ENCODE data around the gene MED14. TPM values are rescaled to one million over a fixed set of nuclear protein-coding genes. Genes with fewer than 3 reads are reported as not detected.

MED14 gene
- polyA plus RNA-seq, 6 donors from 2014 or later, result 9.2 to 23.6 (median 15.2) TPM

DNA sequence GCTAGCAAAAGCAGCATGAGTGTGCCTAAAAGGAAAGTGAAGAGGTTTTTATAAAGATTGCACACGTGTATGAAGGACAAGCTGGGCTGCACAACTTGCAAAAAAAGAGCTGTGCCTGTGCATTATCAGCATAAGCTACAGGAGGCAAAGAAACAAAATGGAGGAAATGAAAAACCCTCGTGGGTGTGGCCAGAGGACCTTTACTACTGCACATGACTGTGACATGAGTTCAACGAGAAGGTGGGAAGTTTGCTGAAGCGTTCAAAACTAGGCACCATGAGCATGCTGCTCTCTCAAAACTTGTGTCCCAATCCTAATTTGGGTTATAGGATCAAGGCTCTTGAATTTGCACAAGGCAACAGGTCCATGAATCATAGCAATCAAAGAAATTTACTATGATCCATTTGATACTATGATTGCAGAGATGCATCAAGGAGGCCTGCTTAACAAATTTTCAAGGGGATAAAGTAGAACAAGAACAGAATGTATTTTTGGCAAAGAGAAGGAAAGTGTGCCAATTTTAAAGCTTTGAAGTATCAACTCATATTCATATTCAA lies 49.9 kb downstream of the MED14 start:
- ATAC-seq (ENCODE audit: low read depth in 2 of 2), result peak; percentile 84 to 88
- H3K4me1 Mint-ChIP-seq, result peaks cover 20 to 26% (median 22%) of the 10 kb centered on the region in 3 donors
- no peaks in the 10 kb centered on the region for H3K9me3 Mint-ChIP-seq
- DNase-seq, result peak; percentile 12
- peaks cover 17 to 37% of the 10 kb centered on the region in 2 donors for H3K36me3 Mint-ChIP-seq
- peak overlapping the region in 5 of 6 donors; percentile 2 to 85 (median 43) for H3K27ac Mint-ChIP-seq
- H3K27me3 Mint-ChIP-seq, result no peaks in the 10 kb centered on the region
- peak overlapping the region in 5 of 8 donors; percentile 1 to 66 (median 29) for H3K4me3 Mint-ChIP-seq

DNA sequence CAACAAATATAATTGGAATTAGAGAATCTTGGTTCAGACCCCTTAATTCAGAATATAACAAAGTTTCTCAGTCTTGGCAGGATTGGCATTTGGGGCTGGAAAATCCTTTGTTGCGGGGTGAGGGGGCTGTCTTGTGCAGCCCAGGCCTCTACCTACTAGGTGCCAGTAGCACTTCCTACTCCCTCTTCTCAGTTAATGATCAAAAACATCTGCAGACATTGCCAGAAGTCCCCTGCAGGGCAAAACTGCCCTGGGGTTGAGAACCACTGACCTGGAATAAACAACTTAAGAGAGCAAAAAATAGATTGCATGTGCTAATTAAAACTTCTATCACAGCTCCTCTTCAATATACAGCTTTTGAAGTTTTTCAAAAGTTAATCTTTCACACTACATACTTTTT lies 51.2 kb downstream of the MED14 start:
- Mint-ChIP-seq H3K27me3 (no peaks in the 10 kb centered on the region), H3K36me3 (peaks cover 24 to 48% of the 10 kb centered on the region in 2 donors), H3K27ac (peak overlapping the region in 4 of 6 donors; percentile 51 to 88 (median 74)), H3K4me1 (peaks cover 20 to 26% (median 22%) of the 10 kb centered on the region in 3 donors), H3K9me3 (no peaks in the 10 kb centered on the region), H3K4me3 (peak overlapping the region in 5 of 8 donors; percentile 35 to 77 (median 66))
- ATAC-seq (ENCODE audit: low read depth in 2 of 2) (peak in 1 of 2 donors; percentile 53), DNase-seq (no peak)

DNA sequence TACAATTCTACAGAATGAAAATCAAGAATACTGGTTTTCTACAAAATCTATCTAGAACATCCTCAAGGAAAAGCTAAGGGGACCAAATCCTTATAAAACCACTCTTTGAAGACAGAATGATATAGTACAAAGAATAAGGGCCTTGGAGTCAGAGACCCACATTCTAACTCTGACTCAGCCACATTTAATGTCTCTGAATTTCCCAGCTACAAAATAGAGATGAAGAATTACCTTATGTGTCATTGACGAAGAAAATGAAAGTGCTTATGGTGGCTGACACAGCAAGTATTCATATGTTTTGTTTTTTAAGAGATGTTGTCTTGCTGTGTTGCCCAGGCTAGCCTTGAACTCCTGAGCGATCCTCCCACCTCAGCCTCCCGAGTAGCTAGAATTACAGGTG lies 52.1 kb downstream of the MED14 start:
- Mint-ChIP-seq H3K4me1 (peaks cover 20 to 26% (median 22%) of the 10 kb centered on the region in 3 donors), H3K27me3 (no peaks in the 10 kb centered on the region)

DNA sequence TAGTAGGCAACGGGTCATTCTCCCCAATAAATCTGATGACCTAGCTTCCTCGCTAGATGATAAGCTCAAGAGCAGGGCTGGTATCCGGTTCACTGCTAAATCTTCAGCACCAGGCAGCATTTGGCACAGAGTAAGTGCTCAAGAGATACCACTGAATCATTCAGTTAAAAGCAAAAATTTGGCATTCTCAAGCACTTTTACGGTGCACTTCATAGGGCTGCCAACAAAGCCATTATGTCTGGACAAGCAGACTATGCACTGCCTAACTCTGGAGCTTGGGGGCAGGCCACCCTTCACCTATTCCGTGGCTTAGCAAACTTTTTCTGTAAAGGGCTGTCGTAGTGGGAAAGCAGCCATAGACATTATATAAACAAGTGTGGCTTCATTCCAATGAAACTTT lies 64.2 kb downstream of the MED14 start:
- peaks cover 46 to 47% of the 10 kb centered on the region in 2 donors for H3K36me3 Mint-ChIP-seq
- H3K27ac Mint-ChIP-seq, result no peak overlapping the region
- H3K4me1 Mint-ChIP-seq, result no peaks in the 10 kb centered on the region
- no peaks in the 10 kb centered on the region for H3K27me3 Mint-ChIP-seq
- H3K9me3 Mint-ChIP-seq, result no peaks in the 10 kb centered on the region
- DNase-seq, result no peak
- no peak for ATAC-seq (ENCODE audit: low read depth in 2 of 2)
- H3K4me3 Mint-ChIP-seq, result no peak overlapping the region

More for the DNA sequence above, 52.1 kb downstream of the MED14 start:
- H3K9me3 Mint-ChIP-seq, result no peaks in the 10 kb centered on the region
- no peak overlapping the region for H3K4me3 Mint-ChIP-seq
- peaks cover 27 to 52% of the 10 kb centered on the region in 2 donors for H3K36me3 Mint-ChIP-seq
- ATAC-seq (ENCODE audit: low read depth in 2 of 2) (no peak), DNase-seq (no peak)
- peak overlapping the region in 2 of 6 donors; percentile 30 to 62 for H3K27ac Mint-ChIP-seq

DNA sequence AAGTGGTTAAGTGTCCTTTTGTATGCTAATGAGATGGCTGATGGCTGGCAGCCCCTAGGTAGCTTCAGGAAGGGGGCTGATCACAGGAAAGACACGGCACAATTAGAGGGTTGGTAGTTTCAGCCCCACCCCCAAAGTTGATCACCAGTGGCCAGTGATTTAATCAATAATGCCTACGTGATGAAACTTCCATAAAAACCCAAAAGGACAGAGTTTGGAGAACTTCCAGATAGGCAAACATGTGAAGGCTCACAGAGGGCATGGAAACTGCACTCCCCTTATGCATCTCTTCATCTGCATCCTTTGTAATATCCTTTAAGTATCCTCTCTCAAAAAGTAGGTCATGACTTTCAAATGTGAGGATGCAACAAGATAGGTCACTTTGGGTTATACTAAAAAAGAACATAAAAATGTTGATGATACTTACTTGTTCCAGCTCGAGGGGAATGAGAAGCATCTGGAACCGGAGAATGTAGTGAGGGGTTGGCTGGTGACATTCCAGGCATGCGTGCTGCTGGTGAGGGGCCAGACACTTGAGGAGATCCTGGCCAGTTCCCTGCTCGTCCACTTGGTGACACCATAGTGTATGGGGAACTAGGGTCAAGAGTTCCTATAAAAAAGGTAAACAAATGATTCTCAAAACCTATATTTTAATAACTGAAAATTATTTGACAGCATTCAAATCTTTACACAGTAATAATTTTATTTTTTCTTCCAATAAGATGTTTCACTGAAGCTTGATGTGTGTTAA lies 71.3 kb downstream of the MED14 start:
- H3K36me3 Mint-ChIP-seq, result peaks cover 53 to 61% of the 10 kb centered on the region in 2 donors

DNA sequence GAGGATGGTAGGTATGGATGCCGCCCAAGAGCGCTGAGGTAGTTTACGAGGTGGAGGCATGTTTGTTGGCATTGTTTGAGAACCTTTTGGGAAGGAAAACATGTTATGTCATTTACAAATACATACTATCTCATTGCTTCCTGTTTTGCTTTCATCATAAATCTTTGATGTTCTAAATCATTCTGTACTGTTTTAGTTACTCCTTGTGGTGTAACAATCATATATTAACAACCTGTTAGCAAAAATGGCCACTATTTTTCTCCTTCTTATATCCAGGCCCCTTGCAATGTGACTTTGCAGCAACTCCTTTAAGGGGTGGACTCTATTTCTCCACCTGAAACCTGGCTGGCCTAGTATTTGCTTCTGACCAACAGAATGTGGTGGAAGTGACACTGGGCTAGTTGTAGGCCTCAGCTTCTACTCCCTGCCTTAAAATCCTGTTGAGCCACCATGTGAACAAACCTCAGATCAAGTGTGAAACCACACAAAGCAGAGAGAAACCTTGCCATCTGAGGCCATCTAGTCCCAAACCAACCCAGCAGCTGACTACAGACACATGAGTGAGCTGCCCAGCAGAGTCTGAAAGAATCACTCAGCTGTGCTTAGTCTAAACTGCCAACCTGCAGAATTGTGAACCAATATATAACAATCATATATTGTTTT lies 72.1 kb downstream of the MED14 start:
- H3K9me3 Mint-ChIP-seq, result no peaks in the 10 kb centered on the region
- DNase-seq (no peak), ATAC-seq (ENCODE audit: low read depth in 2 of 2) (peak in 1 of 2 donors; percentile 23)
- H3K27me3 Mint-ChIP-seq, result no peaks in the 10 kb centered on the region
- H3K4me3 Mint-ChIP-seq, result no peak overlapping the region
- peak overlapping the region in 1 of 6 donors; percentile 5 for H3K27ac Mint-ChIP-seq
- H3K4me1 Mint-ChIP-seq, result no peaks in the 10 kb centered on the region
- H3K36me3 Mint-ChIP-seq, result peaks cover 52 to 55% of the 10 kb centered on the region in 2 donors

More for the DNA sequence above, 71.3 kb downstream of the MED14 start:
- ATAC-seq (ENCODE audit: low read depth in 2 of 2) (no peak), DNase-seq (no peak)
- H3K4me3 Mint-ChIP-seq, result no peak overlapping the region
- no peaks in the 10 kb centered on the region for H3K4me1 Mint-ChIP-seq
- no peaks in the 10 kb centered on the region for H3K27me3 Mint-ChIP-seq
- H3K27ac Mint-ChIP-seq, result peak overlapping the region in 1 of 6 donors; percentile 56
- no peaks in the 10 kb centered on the region for H3K9me3 Mint-ChIP-seq

DNA sequence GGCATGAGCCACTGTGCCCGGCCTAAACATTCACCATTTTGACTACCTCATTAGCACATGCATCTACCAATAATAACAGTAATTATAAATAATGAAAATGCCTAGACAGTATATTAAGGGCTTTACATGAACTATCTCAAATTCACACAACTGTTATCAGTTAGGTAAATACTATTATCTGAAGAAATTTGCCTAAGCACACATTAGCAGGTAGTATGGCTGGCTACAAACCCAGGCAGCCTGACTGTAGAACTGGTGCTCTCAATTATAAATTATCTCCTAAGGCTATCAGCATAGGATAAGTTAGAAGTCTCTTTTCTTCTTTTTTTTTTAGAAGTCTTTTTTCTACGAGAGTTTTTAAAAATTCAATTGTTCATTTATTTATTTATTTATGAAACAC lies 73.9 kb downstream of the MED14 start:
- ATAC-seq (ENCODE audit: low read depth in 2 of 2) (no peak), DNase-seq (no peak)
- Mint-ChIP-seq H3K4me3 (no peak overlapping the region), H3K9me3 (no peaks in the 10 kb centered on the region), H3K27ac (no peak overlapping the region), H3K36me3 (peaks cover 37 to 40% of the 10 kb centered on the region in 2 donors), H3K4me1 (no peaks in the 10 kb centered on the region), H3K27me3 (no peaks in the 10 kb centered on the region)

DNA sequence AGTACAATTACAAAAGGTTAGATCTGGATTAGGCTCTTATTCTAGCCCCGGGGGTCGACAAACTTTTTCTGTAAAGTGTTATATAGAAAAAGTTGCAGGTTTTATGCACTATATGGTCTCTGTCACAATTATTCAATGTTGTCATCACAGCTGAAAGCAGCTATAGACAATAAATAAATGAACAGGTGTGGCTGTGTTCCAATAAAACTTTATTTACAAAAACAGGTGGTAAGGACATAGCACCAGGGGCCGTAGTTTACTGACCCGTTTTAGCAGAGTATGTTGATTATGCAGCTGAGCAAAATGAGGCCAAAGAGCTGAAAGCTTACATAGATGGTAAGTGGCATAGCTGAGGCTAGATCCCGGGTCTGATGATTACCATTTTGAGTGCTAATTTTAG lies 75.0 kb downstream of the MED14 start:
- ATAC-seq (ENCODE audit: low read depth in 2 of 2), result no peak
- Mint-ChIP-seq H3K9me3 (no peaks in the 10 kb centered on the region), H3K4me1 (no peaks in the 10 kb centered on the region), H3K27me3 (no peaks in the 10 kb centered on the region), H3K4me3 (no peak overlapping the region), H3K27ac (no peak overlapping the region), H3K36me3 (peaks cover 29 to 32% of the 10 kb centered on the region in 2 donors)
- DNase-seq, result no peak

DNA sequence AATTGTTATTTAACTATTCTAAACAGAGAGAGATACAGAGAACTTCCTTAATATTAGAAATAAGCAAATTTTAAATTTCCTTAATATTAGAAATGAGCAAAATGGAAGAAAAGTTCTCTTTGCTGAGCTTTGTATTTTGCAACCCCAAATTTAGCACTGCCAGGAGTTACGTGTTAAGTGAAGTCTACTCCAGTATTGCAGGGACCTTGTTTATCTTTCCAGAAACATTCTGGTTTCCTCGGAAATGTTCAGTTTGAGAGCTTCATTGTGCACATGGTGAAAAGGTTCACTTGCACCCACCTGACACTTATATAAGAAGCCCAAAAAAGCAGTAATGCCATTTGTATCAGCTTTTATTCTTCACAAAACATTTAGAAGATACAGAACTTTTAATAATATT lies 81.8 kb downstream of the MED14 start:
- no peak for ATAC-seq (ENCODE audit: low read depth in 2 of 2)
- Mint-ChIP-seq H3K4me3 (no peak overlapping the region), H3K9me3 (no peaks in the 10 kb centered on the region), H3K4me1 (peaks cover 0 to 6% (median 4%) of the 10 kb centered on the region in 3 donors), H3K27ac (no peak overlapping the region), H3K36me3 (peaks cover 12 to 19% of the 10 kb centered on the region in 2 donors), H3K27me3 (no peaks in the 10 kb centered on the region)
- no peak for DNase-seq

DNA sequence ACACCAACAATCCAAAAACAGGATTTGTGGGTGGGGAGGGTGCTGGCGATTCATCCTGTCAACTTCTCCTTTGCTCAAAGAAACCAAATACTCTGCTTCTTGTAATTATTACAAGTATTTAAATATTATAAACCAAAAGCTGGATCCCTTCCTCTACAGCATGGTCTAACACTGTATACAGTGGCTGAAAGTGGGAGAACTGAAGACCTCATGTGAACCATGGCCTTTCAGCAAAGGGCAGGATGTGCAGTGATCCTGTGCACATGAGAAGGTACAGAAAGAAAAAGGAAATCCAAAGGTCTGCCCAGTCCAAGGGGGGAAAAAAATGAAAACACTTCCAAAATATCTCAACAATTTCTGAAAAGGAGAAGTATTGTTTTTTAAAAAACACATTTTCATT lies 82.7 kb downstream of the MED14 start:
- DNase-seq, result no peak
- H3K9me3 Mint-ChIP-seq, result no peaks in the 10 kb centered on the region
- no peaks in the 10 kb centered on the region for H3K27me3 Mint-ChIP-seq
- peaks cover 5 to 6% (median 6%) of the 10 kb centered on the region in 3 donors for H3K4me1 Mint-ChIP-seq
- peak overlapping the region in 2 of 6 donors; percentile 34 to 54 for H3K27ac Mint-ChIP-seq
- ATAC-seq (ENCODE audit: low read depth in 2 of 2), result no peak
- peaks cover 12 to 19% of the 10 kb centered on the region in 2 donors for H3K36me3 Mint-ChIP-seq
- H3K4me3 Mint-ChIP-seq, result no peak overlapping the region

DNA sequence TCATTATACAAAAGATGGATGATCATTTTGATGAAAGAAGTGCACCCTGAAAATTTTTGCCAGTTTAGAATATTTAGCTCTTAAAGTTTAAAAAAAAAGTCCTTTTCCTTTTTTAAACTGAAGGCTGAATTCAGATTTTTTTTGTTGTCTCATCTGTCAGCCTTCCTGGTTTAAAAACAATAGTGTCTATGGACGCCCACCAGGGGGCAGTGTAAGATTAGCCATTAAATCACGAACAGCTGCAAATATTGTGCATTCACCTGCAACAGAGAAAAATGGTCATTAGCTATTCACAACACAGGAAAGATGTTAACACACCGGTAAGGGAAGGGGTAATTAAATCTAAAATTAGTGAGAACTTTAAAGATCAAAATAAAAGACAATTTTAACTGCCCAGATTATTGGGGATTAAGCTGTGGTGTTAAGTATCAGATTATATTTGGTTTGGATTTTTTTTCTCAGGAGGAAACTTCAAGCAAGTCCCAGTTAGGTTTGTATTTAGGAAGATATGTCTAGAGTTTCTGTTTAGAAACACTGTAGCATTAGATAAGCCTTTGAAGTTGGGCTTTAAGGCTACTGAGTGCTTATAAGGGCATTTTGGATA lies 83.6 kb downstream of the MED14 start:
- peaks cover 12 to 19% of the 10 kb centered on the region in 2 donors for H3K36me3 Mint-ChIP-seq
- no peak overlapping the region for H3K4me3 Mint-ChIP-seq
- H3K27me3 Mint-ChIP-seq, result no peaks in the 10 kb centered on the region
- peak overlapping the region in 2 of 6 donors; percentile 5 to 19 for H3K27ac Mint-ChIP-seq
- ATAC-seq (ENCODE audit: low read depth in 2 of 2) (no peak), DNase-seq (peak; percentile 69)
- peaks cover 9 to 11% (median 9%) of the 10 kb centered on the region in 3 donors for H3K4me1 Mint-ChIP-seq
- H3K9me3 Mint-ChIP-seq, result no peaks in the 10 kb centered on the region

DNA sequence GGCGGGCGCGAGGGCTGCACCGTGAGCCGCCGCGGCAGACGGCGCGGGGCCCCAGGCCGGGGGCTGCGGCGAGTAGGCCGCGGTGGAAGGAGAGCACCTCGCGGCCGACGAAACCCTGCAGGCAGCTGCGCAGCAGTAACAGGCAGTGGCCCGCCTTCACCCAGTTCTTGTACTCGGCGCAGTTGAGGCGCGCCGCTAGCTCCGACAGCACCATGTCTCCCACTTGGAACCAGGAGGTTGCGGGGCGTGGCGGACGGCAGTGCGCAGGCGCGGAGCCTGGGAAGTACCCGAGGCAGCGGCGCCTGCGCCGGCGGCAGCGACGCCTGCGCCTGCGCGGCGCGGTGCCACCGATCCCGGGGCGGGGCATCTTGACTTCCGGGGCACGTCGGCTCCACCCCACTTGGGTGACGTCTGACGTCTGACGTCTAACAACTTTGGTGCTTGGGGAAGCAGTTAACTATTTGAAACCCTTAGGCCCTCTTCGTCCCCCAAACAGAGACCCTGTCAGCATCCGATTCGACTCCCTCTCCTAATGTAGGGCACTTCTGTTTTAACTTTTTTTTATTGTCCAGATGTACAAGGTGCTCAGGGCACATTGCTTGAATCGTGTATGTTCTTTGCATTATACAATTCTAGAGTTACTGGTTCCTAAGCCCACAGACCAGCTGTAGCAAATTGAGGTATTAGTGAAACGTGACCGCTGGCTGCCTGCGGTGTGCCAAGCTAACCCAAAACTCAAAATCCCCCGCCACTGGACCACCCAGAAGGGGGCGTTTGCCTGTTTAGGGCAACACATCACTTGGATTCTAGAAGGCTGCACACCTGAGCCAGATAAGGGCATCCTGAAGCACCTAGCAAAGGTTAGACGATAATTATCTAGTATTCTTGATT lies 87.8 kb downstream of the MED14 start, which contains the start of gene CXorf38:
TSS of gene CXorf38 (minus strand) at position 255 of the 891 bp plus-strand sequence. CDS start at position 214, 41 bp downstream.
- H3K4me1 Mint-ChIP-seq, result peaks cover 33 to 46% (median 38%) of the 10 kb centered on the region in 3 donors
- peak within 1 kb of the TSS; percentile 83 to 99 (median 97) for H3K4me3 Mint-ChIP-seq
- H3K9me3 Mint-ChIP-seq, result no peaks in the 10 kb centered on the region
- ATAC-seq (ENCODE audit: low read depth in 2 of 2) (peak; percentile 69 to 71), DNase-seq (peak; percentile 94)
- no peaks in the 10 kb centered on the region for H3K27me3 Mint-ChIP-seq
- peak within 1 kb of the TSS; percentile 96 to 100 (median 98) for H3K27ac Mint-ChIP-seq
- peaks cover 0 to 2% of the 10 kb centered on the region in 2 donors for H3K36me3 Mint-ChIP-seq
